ENCODE data around the gene COPS3.

COPS3 gene

GRCh38 chr17:17242246-17242645 is 38.8 kb downstream of the COPS3 start:
- no peak for TF ChIP-seq CTCF (IDR thresholded peaks at IDR 0.05)

GRCh38 chr17:17241656-17242055 is 39.4 kb downstream of the COPS3 start:
- no peak for TF ChIP-seq CTCF (IDR thresholded peaks at IDR 0.05)

- TF ChIP-seq CTCF (IDR thresholded peaks at IDR 0.05) = no peak
Observed at GRCh38 chr17:17239832-17240231, 41.2 kb downstream of the COPS3 start.

- TF ChIP-seq CTCF (IDR thresholded peaks at IDR 0.05) = no peak
Observed at GRCh38 chr17:17237026-17237799, 43.8 kb downstream of the COPS3 start, which contains the start of gene FLCN. Gene FLCN (minus strand): TSS chr17:17237168. CDS start chr17:17228137, 9,031 bp downstream.

- TF ChIP-seq CTCF (IDR thresholded peaks at IDR 0.05) = no peak
Observed at GRCh38 chr17:17236295-17237025, 44.6 kb downstream of the COPS3 start.

GRCh38 chr17:17235212-17236174 is 45.6 kb downstream of the COPS3 start:
- no peak for TF ChIP-seq CTCF (IDR thresholded peaks at IDR 0.05)

- TF ChIP-seq CTCF (IDR thresholded peaks at IDR 0.05) = no peak
Observed at GRCh38 chr17:17232303-17232621, 48.8 kb downstream of the COPS3 start.
